ENCODE measurements around the gene STMN3. TPM values are rescaled to one million over a fixed set of nuclear protein-coding genes. Genes with fewer than 3 reads are reported as not detected.
A peak's percentile ranks its signal among the peaks of the same experiment; 100 is the strongest.

STMN3 gene
- total RNA-seq, 2 experiments from 2014 or later: 49.4 to 54.4 TPM

GRCh38 chr20:63689046-63690002, 36.1 kb upstream of the STMN3 start:
- ChIA-PET CTCF (interaction anchor here (1.5 kb wide), 1 partner anchor 10 kb away, joined by 4 read pairs; no protein-coding TSS in a partner anchor), POLR2A (no interaction called here)
- no peak for DNase-seq
- Mint-ChIP-seq H3K27ac (no peak overlapping the region), H3K36me3 (ENCODE audit: low read depth) (peaks cover 15% of the 10 kb centered on the region), H3K4me3 (no peak overlapping the region), H3K4me1 (peaks cover 3% of the 10 kb centered on the region), H3K27me3 (no peaks in the 10 kb centered on the region), H3K9me3 (no peaks in the 10 kb centered on the region)

GRCh38 chr20:63688228-63689045, 35.2 kb upstream of the STMN3 start:
- H3K27ac Mint-ChIP-seq: peak overlapping the region; percentile 62
- ChIA-PET POLR2A (no interaction called here), CTCF (interaction anchor here (1.2 to 1.5 kb wide), 2 partner anchors 9 to 292 kb away, joined by 3 to 4 read pairs; partner anchors contain the start of gene PRPF6)
- peaks cover 3% of the 10 kb centered on the region for H3K4me1 Mint-ChIP-seq
- H3K36me3 Mint-ChIP-seq (ENCODE audit: low read depth): peaks cover 12% of the 10 kb centered on the region
- H3K27me3 Mint-ChIP-seq: no peaks in the 10 kb centered on the region
- DNase-seq: no peak
- no peak overlapping the region for H3K4me3 Mint-ChIP-seq
- no peaks in the 10 kb centered on the region for H3K9me3 Mint-ChIP-seq

- ChIA-PET CTCF (interaction anchor here (1.2 to 1.5 kb wide), 4 partner anchors 8 to 293 kb away, joined by 3 to 5 read pairs (median 4); partner anchors contain the start of gene PRPF6), POLR2A (interaction anchor here (0.6 kb wide), 1 partner anchor 584 kb away, joined by 3 read pairs; no protein-coding TSS in a partner anchor)
- H3K27me3 Mint-ChIP-seq: no peaks in the 10 kb centered on the region
- no peak overlapping the region for H3K27ac Mint-ChIP-seq
- H3K9me3 Mint-ChIP-seq: no peaks in the 10 kb centered on the region
- DNase-seq: no peak
- H3K36me3 Mint-ChIP-seq (ENCODE audit: low read depth): peaks cover 8% of the 10 kb centered on the region
- H3K4me3 Mint-ChIP-seq: no peak overlapping the region
- peaks cover 3% of the 10 kb centered on the region for H3K4me1 Mint-ChIP-seq
Measured at GRCh38 chr20:63687419-63688178, 34.4 kb upstream of the STMN3 start.

DNA sequence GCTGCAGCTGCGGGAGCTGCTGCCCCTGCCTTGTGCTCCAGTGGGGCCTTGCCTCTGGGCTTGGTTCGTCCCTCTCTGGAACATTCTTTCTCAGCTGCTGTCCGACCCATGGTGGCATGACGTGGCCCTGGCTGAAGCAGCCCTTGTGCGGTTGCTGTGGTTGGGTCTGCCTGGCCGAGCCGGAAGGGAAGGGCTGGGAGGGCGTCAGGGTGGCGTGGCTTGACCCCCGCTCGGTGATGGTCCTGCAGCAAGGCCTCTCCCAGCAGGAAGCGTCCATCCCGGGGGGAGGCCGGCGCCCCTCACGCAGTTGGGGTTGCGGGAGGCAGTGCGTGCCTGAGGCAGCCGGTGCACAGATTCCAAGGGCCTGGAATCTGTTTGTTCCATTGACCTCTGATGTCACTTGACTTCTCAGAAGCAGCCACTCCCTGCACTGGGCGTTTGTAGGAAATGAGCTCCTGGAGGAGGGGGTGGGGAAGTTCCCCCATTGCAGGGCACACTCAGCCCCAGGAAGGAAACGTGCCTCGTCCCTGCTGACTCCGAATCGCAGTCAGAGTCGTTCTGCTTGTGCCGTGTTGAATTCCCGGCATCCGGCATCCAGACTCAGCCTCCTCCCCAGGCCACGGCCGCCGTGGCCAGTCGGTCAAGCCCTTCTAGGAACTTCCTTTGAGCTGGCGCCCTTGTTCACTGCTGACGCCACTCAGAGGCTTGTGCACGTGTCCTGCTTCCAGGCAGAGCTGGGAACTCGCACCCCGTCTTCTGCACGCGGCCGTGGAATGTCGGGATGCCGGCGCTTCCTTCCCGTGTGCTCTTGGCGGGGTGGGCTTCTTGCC, 33.5 kb upstream of the STMN3 start:
- H3K27me3 Mint-ChIP-seq: no peaks in the 10 kb centered on the region
- no peak for DNase-seq
- no peaks in the 10 kb centered on the region for H3K9me3 Mint-ChIP-seq
- H3K36me3 Mint-ChIP-seq (ENCODE audit: low read depth): peaks cover 4% of the 10 kb centered on the region
- H3K4me1 Mint-ChIP-seq: peaks cover 3% of the 10 kb centered on the region
- CTCF ChIA-PET: interaction anchor here (1.2 to 1.3 kb wide), 2 partner anchors 20 to 40 kb away, joined by 3 to 5 read pairs; no protein-coding TSS in a partner anchor
- H3K27ac Mint-ChIP-seq: no peak overlapping the region
- H3K4me3 Mint-ChIP-seq: no peak overlapping the region
- POLR2A ChIA-PET: interaction anchor here (0.6 kb wide), 2 partner anchors 161 to 583 kb away, joined by 3 read pairs; no protein-coding TSS in a partner anchor

GRCh38 chr20:63686094-63686491, 32.9 kb upstream of the STMN3 start:
- POLR2A ChIA-PET: interaction anchor here (0.6 kb wide), 1 partner anchor 162 kb away, joined by 3 read pairs; no protein-coding TSS in a partner anchor
- Mint-ChIP-seq H3K27ac (no peak overlapping the region), H3K27me3 (no peaks in the 10 kb centered on the region), H3K9me3 (no peaks in the 10 kb centered on the region), H3K36me3 (ENCODE audit: low read depth) (no peaks in the 10 kb centered on the region), H3K4me3 (no peak overlapping the region), H3K4me1 (peaks cover 3% of the 10 kb centered on the region)
- DNase-seq: no peak
- CTCF ChIA-PET: no interaction called here

DNA sequence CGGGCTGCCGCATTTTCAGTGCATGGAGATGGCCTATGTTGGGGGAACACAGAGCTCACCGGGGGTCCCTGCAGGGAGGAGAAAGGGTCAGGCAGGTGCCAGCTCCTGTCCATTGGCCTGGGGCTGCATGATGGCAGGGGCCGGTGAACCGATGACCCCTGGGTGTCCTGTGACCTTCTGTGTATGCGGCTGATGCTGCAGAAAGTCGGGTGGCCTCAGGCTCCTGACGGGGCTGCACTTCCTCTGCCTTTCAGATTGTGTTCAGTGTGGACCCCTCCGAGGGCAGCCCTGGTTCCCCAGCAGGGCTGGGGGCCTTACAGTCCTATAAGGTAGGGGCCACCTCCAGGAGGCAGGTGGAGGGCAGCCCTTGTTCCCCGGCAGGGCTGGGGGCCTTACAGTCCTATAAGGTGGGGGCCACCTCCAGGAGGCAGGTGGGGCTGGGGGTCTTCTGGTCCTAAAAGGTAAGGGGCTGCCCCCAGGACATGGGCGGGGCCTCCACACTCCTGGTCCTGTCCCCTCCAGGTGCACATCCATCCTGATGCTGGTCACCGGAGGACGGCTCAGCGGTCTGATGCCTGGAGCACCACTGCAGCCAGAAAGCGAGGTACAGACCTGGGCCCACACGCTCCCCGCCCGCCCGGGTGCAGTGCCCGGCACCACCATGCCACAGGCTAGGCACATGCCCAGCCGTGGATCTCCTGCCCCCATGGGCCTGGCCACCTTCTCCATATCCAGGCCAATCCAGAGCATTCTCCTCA, 32.2 kb upstream of the STMN3 start:
- no peaks in the 10 kb centered on the region for H3K27me3 Mint-ChIP-seq
- no peak overlapping the region for H3K27ac Mint-ChIP-seq
- H3K9me3 Mint-ChIP-seq: no peaks in the 10 kb centered on the region
- no peaks in the 10 kb centered on the region for H3K36me3 Mint-ChIP-seq (ENCODE audit: low read depth)
- POLR2A ChIA-PET: no interaction called here
- H3K4me1 Mint-ChIP-seq: peaks cover 3% of the 10 kb centered on the region
- CTCF ChIA-PET: interaction anchor here (1.0 kb wide), 1 partner anchor 13 kb away, joined by 4 read pairs; no protein-coding TSS in a partner anchor
- DNase-seq: no peak
- H3K4me3 Mint-ChIP-seq: no peak overlapping the region

DNA sequence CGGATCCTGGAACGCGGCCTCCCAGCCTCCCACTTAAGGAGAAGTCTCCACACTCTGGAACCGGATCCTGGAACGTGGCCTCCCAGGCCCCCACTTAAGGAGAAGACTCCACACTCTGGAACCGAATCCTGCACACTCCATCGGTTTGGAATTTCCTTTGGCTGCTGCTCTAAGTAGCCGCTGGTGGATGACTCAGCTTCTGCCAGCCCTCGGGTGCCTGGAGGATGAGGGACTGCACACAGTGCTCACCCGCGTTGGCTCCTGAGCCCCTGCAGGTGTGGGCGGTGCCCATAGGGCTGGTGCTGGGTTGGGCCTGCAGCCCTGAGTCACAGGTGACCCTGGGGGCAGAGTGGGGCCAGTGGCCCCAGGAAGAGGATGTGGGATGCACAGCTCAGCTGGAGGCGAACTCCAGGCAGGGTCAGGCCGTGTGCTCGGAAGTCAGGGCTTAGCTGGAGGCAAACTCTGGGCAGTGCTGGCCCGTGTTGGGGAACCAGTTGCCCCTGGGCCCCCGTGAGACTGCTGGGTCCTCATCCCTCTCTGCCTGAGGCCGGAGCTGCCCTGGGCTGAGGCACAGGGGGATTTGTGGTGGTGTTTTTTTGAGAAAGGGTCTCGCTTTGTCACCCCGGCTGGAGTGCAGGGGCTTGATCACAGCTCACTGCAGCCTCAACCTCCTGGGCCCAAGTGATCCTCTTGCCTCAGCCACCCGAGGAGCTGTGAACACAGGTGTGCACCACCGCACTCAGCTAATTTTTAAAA, 29.3 kb upstream of the STMN3 start:
- Mint-ChIP-seq H3K27me3 (no peaks in the 10 kb centered on the region), H3K27ac (no peak overlapping the region), H3K36me3 (ENCODE audit: low read depth) (no peaks in the 10 kb centered on the region), H3K9me3 (no peaks in the 10 kb centered on the region), H3K4me3 (no peak overlapping the region), H3K4me1 (peaks cover 3% of the 10 kb centered on the region)
- ChIA-PET POLR2A (no interaction called here), CTCF (interaction anchor here (0.5 to 1.0 kb wide), 2 partner anchors 9 to 30 kb away, joined by 3 to 5 read pairs; no protein-coding TSS in a partner anchor)
- no peak for DNase-seq

GRCh38 chr20:63681609-63682142, 28.5 kb upstream of the STMN3 start:
- POLR2A ChIA-PET: no interaction called here
- Mint-ChIP-seq H3K4me1 (peaks cover under 1% of the 10 kb centered on the region), H3K4me3 (no peak overlapping the region), H3K27ac (no peak overlapping the region), H3K27me3 (no peaks in the 10 kb centered on the region), H3K9me3 (no peaks in the 10 kb centered on the region), H3K36me3 (ENCODE audit: low read depth) (no peaks in the 10 kb centered on the region)
- CTCF ChIA-PET: interaction anchor here (0.7 to 1.0 kb wide), 2 partner anchors 8 to 144 kb away, joined by 3 to 5 read pairs; partner anchors contain the start of gene PTK6
- no peak for DNase-seq

GRCh38 chr20:63680857-63681608, 27.8 kb upstream of the STMN3 start:
- no peak for DNase-seq
- H3K27ac Mint-ChIP-seq: no peak overlapping the region
- H3K27me3 Mint-ChIP-seq: no peaks in the 10 kb centered on the region
- peaks cover 3% of the 10 kb centered on the region for H3K36me3 Mint-ChIP-seq (ENCODE audit: low read depth)
- H3K9me3 Mint-ChIP-seq: no peaks in the 10 kb centered on the region
- H3K4me1 Mint-ChIP-seq: no peaks in the 10 kb centered on the region
- no peak overlapping the region for H3K4me3 Mint-ChIP-seq
- POLR2A ChIA-PET: no interaction called here
- CTCF ChIA-PET: interaction anchor here (0.7 to 1.0 kb wide), 2 partner anchors 8 to 144 kb away, joined by 3 to 5 read pairs; partner anchors contain the start of gene PTK6

- H3K36me3 Mint-ChIP-seq (ENCODE audit: low read depth): peaks cover 4% of the 10 kb centered on the region
- DNase-seq: no peak
- POLR2A ChIA-PET: no interaction called here
- H3K9me3 Mint-ChIP-seq: no peaks in the 10 kb centered on the region
- CTCF ChIA-PET: interaction anchor here (1.2 kb wide), 1 partner anchor 12 kb away, joined by 5 read pairs; no protein-coding TSS in a partner anchor
- no peak overlapping the region for H3K4me3 Mint-ChIP-seq
- no peak overlapping the region for H3K27ac Mint-ChIP-seq
- H3K27me3 Mint-ChIP-seq: no peaks in the 10 kb centered on the region
- H3K4me1 Mint-ChIP-seq: no peaks in the 10 kb centered on the region
Measured at GRCh38 chr20:63680427-63680826, 27.2 kb upstream of the STMN3 start.

Measured in activated CD4-positive, alpha-beta T cell treated with anti-CD3 and anti-CD28 coated beads, Interleukin-2, amount 10 ng/mL, durations not matched to agents 7 days and 5 days (primary cell).